GM20000 (cell line): ENCODE data around the gene DSG2.

ENCODE experiments used
- DNase-seq: peaks from one replicate; pipeline ENCODE4 v3.0.0; 2012; ENCODE audit warnings: low spot score
- CTCF ChIP-seq: IDR thresholded peaks from 2 replicates; pipeline ENCODE4 v1.5.1; 2012; ENCODE audit warnings: mild to moderate bottlenecking, control low read depth; ENCODE audit errors: extremely low read depth, missing control alignments

Gene DSG2

DNA sequence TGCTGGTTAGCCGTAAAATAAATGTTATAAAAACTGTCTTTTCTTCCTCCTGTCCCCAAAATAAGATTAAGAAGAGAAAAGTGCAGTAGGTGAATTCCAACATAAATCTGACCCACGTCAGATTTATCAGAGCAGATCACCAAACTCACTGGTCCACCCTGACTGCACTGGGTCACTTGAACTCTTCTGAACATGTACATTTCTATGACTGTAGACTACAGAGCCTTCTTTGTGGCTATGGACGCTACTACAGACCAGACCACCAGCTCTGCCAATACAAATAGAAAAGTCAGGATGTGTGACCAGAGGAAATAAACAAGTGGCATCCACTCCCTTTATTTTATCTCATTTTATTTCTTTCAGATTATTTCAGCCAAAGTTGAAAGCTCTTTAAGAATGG lies 11.6 kb downstream of the DSG2 start:
- no peak for DNase-seq
- no peak for TF ChIP-seq CTCF

DNA sequence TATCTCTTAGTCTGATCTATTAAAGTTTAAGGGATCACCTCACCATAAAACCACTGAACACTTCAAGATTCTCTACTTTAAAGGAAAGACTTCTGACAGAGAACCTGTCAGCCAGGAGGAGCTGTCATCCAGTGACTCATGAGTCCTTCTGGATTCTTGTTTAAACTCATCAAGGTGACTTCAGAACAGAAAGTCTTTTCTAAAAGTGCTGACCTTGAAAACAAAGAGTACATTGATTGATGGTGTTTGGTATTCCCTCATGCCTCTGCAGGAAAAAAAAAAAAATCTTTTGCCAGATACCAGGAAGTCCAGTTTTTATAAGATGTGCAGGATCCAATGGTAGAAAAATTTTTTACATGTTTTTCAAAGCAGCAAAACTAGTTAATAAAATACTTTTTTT lies 12.3 kb downstream of the DSG2 start:
- TF ChIP-seq CTCF = no peak
- no peak for DNase-seq

GRCh38 chr18:31511098-31511497 lies 13.1 kb downstream of the DSG2 start:
- no peak for DNase-seq
- no peak for TF ChIP-seq CTCF

GRCh38 chr18:31512203-31512764 lies 14.3 kb downstream of the DSG2 start:
- TF ChIP-seq CTCF = no peak

DNA sequence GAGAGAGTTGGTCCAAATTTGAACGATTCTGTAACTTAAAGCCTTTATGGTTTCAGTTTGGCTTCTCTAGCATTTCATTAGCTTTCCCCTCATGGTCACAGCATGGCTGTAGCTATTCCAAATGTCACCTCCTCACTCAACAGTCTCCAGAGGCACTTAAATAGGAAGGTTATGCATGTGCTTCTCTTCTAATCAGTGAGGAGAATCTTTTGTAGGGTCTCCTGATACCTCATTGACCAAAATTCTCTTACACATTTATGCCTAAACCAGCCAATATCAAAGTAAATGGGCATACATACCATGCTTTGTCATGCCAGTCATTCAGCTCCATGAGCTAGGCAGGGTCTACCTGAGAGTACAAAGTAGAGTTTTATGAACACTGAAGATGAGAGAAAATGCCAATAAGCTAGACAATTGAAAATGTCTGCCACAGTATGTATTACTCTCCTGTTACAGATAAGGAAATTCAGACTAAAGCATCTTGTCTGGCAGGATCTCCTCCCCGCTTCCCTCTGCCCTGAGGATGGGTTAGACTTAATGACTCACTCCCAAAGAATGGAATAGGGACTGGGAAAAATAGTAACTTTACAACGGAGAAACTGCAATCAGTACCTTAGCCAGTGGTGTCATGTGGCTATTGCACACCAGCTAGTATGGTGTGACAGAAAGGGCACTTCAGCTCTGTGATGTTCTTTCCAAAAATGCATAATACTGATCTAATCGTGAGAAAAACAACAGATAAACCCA lies 15.4 kb downstream of the DSG2 start:
- no peak for TF ChIP-seq CTCF
- DNase-seq = no peak

More at GRCh38 chr18:31512203-31512764, 14.3 kb downstream of the DSG2 start:
- no peak for DNase-seq

GRCh38 chr18:31516437-31516836 lies 18.5 kb downstream of the DSG2 start:
- DNase-seq = no peak
- TF ChIP-seq CTCF = no peak

GRCh38 chr18:31526374-31526773 lies 28.4 kb downstream of the DSG2 start:
- DNase-seq = no peak
- no peak for TF ChIP-seq CTCF
